ENCODE data around the gene SFTPD. TPM values are rescaled to one million over a fixed set of nuclear protein-coding genes. Genes with fewer than 3 reads are reported as not detected.

SFTPD gene
- total and polyA plus RNA-seq, 10 of the 15 experiments (the other 5 are each of a cell fraction or from before 2014, with no cell fraction given), result 0.31 TPM; not detected in 9

GRCh38 chr10:79983286-79983909, 34.5 kb upstream of the SFTPD start:
- ATAC-seq (no peak), DNase-seq (ENCODE audit: low read depth, low spot score) (no peak), FAIRE-seq (no peak)
- no TSS peak for BruUV-seq (replicated peaks)
- ChIA-PET CTCF (no interaction called here), RAD21 (ENCODE audit: unreplicated experiment) (no interaction called here), SMC1A (ENCODE audit: uncharacterized antibody, unreplicated experiment) (no interaction called here), POLR2A (interaction anchor here (0.6 kb wide), 1 partner anchor 10 kb away, joined by 7 read pairs; no protein-coding TSS in a partner anchor)
- no peaks in the 10 kb centered on the region for H3K79me2 ChIP-seq (ENCODE audit: control insufficient read depth, insufficient read depth, low read length)
- H3K4me1 ChIP-seq (ENCODE audit: control insufficient read depth, insufficient read depth, low read length), result no peaks in the 10 kb centered on the region
- no peak overlapping the region for H2AFZ ChIP-seq (ENCODE audit: control insufficient read depth, low read depth, low read length)
- TF ChIP-seq MYB (IDR thresholded peaks at IDR 0.05; ENCODE audit: borderline replicate concordance, low read depth, low read length) (no peak), IKZF1 (conservative IDR thresholded peaks at IDR 0.05) (no peak), POU2F2 (IDR thresholded peaks at IDR 0.05; ENCODE audit: borderline replicate concordance, low read depth, low read length) (no peak), MAX (IDR thresholded peaks at IDR 0.05; ENCODE audit: low read depth, low read length) (no peak), KAT2A (conservative IDR thresholded peaks at IDR 0.05; ENCODE audit: control insufficient read depth, low read depth, low read length) (no peak), BCL3 (IDR thresholded peaks at IDR 0.05; ENCODE audit: borderline replicate concordance, insufficient read depth, low read depth, low read length, poor library complexity, severe bottlenecking) (no peak), ZNF687 (IDR thresholded peaks at IDR 0.05) (no peak), FOXM1 (IDR thresholded peaks at IDR 0.05; ENCODE audit: low read depth, low read length) (no peak), MXI1 (IDR thresholded peaks at IDR 0.05; ENCODE audit: low read depth, low read length) (no peak), SMAD5 (IDR thresholded peaks at IDR 0.05; ENCODE audit: low read depth) (no peak), POLR2AphosphoS2 (IDR thresholded peaks at IDR 0.05; ENCODE audit: low read depth, low read length) (no peak), IRF5 (IDR thresholded peaks at IDR 0.05; ENCODE audit: borderline replicate concordance) (no peak), RAD51 (IDR thresholded peaks at IDR 0.05) (no peak), CREM (IDR thresholded peaks at IDR 0.05; ENCODE audit: low read depth) (no peak), USF1 (IDR thresholded peaks at IDR 0.05; ENCODE audit: borderline replicate concordance, extremely low read length, insufficient read depth, low read depth, low read length) (no peak)
- no peak overlapping the region for H3K4me3 ChIP-seq
- H3K4me2 ChIP-seq (ENCODE audit: control insufficient read depth, insufficient read depth), result no peak overlapping the region
- H3K36me3 ChIP-seq (ENCODE audit: control insufficient read depth in 2 of 2, insufficient read depth in 2 of 2, low read length in 1 of 2), result no peaks in the 10 kb centered on the region
- 45% methylated on average over 29 of the region's 40 CpGs for WGBS (ENCODE audit: insufficient coverage, insufficient replicate concordance, low lambda C conversion rate, missing lambda C conversion rate)
- H3K9me3 ChIP-seq (replicated peaks; ENCODE audit: control insufficient read depth, insufficient read depth, low read length), result no peaks in the 10 kb centered on the region
- H3K9ac ChIP-seq (ENCODE audit: control insufficient read depth, insufficient read depth, low read length), result no peak overlapping the region
- no peaks in the 10 kb centered on the region for H4K20me1 ChIP-seq (ENCODE audit: control insufficient read depth, insufficient read depth)
- no peak overlapping the region for H3K27ac ChIP-seq (ENCODE audit: control insufficient read depth, insufficient read depth)
- intact Hi-C loops (cut with micrococcal nuclease; ENCODE audit: unreplicated experiment), result no loop called here
- H3K27me3 ChIP-seq (replicated peaks in 1 of 2; ENCODE audit: control insufficient read depth in 2 of 2, insufficient read depth in 2 of 2, low read length in 1 of 2), result peaks cover 4 to 8% of the 10 kb centered on the region in 2 experiments
- in situ Hi-C loops (cut with MboI), result no loop called here
